Spleen (tissue), 11 donors: ENCODE data around the gene TNFRSF1B. TPM values are rescaled to one million over a fixed set of nuclear protein-coding genes. Genes with fewer than 3 reads are reported as not detected.
A peak's percentile ranks its signal among the peaks of the same experiment; 100 is the strongest.

Source experiments
- DNase-seq: peaks from one replicate; pipeline ENCODE4 v3.0.0-alpha.2; 2020
- H3K27ac ChIP-seq, 8 donors: fragments of 200-600 bp; sonication (generic) in 7 of 8; 1 replicate in 4 of 8; 2 replicates in 4 of 8; pipeline versions ENCODE4 v1.5.0 to v1.8.0; 2016 to 2021; ENCODE audit warnings: inconsistent platforms in 4 of 8, mild to moderate bottlenecking in 4 of 8, moderate library complexity in 1 of 8
- H3K27me3 ChIP-seq, 7 donors: fragments of 200-600 bp; sonication (generic) in 6 of 7; replicated peaks in 1 of 7; 1 replicate in 4 of 7; 2 replicates in 3 of 7; pipeline versions ENCODE4 v1.5.0 to v1.8.0; 2016 to 2021; ENCODE audit warnings: inconsistent platforms in 3 of 7, mild to moderate bottlenecking in 1 of 7
- H3K36me3 ChIP-seq, 6 donors: fragments of 200-600 bp; sonication (generic) in 5 of 6; 1 replicate in 4 of 6; 2 replicates in 2 of 6; pipeline versions ENCODE4 v1.5.0 to v1.8.0; 2016 to 2021; ENCODE audit warnings: inconsistent platforms in 2 of 6
- H3K4me1 ChIP-seq, 6 donors: fragments of 200-600 bp; sonication (generic) in 5 of 6; 1 replicate in 3 of 6; 2 replicates in 3 of 6; pipeline versions ENCODE4 v1.5.0 to v1.8.0; 2016 to 2021; ENCODE audit warnings: inconsistent platforms in 3 of 6
- H3K4me3 ChIP-seq, 8 donors: fragments of 200-600 bp; sonication (generic) in 7 of 8; 1 replicate in 4 of 8; 2 replicates in 4 of 8; pipeline versions ENCODE4 v1.5.0 to v1.8.0; 2016 to 2021; ENCODE audit warnings: inconsistent platforms in 4 of 8, mild to moderate bottlenecking in 4 of 8, moderate library complexity in 2 of 8
- H3K9me3 ChIP-seq, 8 donors: fragments of 200-600 bp; sonication (generic) in 7 of 8; 1 replicate in 4 of 8; 2 replicates in 4 of 8; pipeline versions ENCODE4 v1.5.0 to v1.8.0; 2016 to 2021; ENCODE audit warnings: inconsistent platforms in 4 of 8
- POLR2A ChIP-seq, 3 donors: fragments of 450-650 bp; IDR thresholded peaks; one replicate each; pipeline ENCODE4 v1.5.1; 2017; ENCODE audit warnings: antibody characterized with exemption in 3 of 3, mild to moderate bottlenecking in 1 of 3
- POLR2AphosphoS5 ChIP-seq, 3 donors: sonication (generic); formaldehyde crosslinking; IDR thresholded peaks; one replicate each; pipeline ENCODE4 v1.5.1; 2017; ENCODE audit warnings: antibody characterized with exemption in 3 of 3
- WGBS, 5 donors: extraction: QIAGEN DNeasy Blood & Tissue Kit in 3 of 5; methylation state at CpG; one replicate each; pipeline versions ENCODE4 v1.1.5 to v1.1.7; 2013 to 2018; 5-methylcytosine and 5-hydroxymethylcytosine counted together
- intact Hi-C: fragments of 100-400 bp; cut with DNase I; formaldehyde crosslinking; loops from one replicate; pipeline ENCODE4 v1.15.0; 2023; ENCODE audit warnings: low total_unique reads
- polyA plus RNA-seq, 3 donors: library from polyadenylated mRNA; stranded (reverse); fragments of 200-250 nt; gene quantifications; one replicate each; pipeline ENCODE4 v1.2.1, GENCODE V29; 2013
- total RNA-seq, 7 donors: library from RNA; depleted of rRNA in 3 of 7; stranded (reverse); fragments of >200 nt in 3 of 7; fragmentation: NEBNext Ultra II Directional in 4 of 7; extraction: Animal tissue kit (Norgen Biotek cat#: 25700) in 4 of 7; gene quantifications; one replicate each; pipeline versions ENCODE4 v1.1.0 to v1.2.1, GENCODE V29; 2016 to 2021
- TF ChIP-seq, protein P1 (sequence below), 11 experiments: fragments of 200-600 bp in 7 of 11; fragments of 450-650 bp in 4 of 11; sonication (generic) in 4 of 11; IDR thresholded peaks in 8 of 11; conservative IDR thresholded peaks in 3 of 11; 1 replicate in 7 of 11; 2 replicates in 4 of 11; pipeline versions ENCODE4 v1.4.0 to v1.8.0; 2016 to 2021; ENCODE audit warnings: antibody characterized with exemption in 11 of 11, inconsistent platforms in 4 of 11, mild to moderate bottlenecking in 1 of 11
- donor health status: healthy with polysubstance abuse.
- donor health status: DM: no; HTN: no; CAD: no; lungs with moderate emphysema.
- donor health status: DM: no; HTN: no; CAD: no.
- donor health status: Bipolar disorder and iron deficiency.
- donor health status: healthy.
- donor health status: DM: no; HTN: no; CAD: no.
- donor health status: DM: yes; HTN: yes; CAD: no.

TNFRSF1B gene
- total and polyA plus RNA-seq, 10 donors: 28.5 to 233 (median 167) TPM

DNA sequence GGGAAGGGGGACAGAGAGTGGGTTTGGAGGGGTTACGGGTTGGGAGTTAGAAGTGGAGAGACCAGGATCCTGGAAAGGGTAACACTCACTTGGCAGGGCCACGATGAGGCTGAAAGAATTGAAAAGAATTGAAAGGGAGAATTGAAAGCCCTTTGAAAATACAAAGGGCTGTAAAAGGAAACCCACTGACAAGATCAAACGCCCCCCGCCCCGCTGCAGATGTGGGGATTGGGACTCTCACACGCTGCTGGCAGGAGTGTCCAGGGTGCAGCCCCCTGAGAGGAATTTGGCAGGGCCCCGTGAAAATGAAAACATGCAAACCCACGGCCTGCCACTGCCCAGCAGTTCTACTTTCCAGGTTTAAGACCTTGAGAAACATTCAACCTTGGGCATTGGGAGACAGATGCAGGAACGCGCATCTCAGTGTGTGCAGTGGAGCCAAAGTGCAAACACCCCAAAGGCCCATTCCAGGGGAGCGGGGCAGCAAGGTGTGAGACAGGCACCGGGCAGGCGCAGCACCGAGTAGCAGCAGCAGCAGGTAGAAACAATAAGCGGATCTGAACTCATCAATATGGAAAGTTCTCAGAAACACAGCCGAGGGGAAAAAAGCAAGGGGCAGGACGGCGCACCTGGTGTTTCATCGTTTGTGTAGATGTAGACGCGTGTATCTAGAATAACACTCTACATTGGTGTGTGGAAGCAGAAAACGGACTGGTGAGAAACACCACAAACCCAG is 8.3 kb upstream of the TNFRSF1B start:
- intact Hi-C loops: no loop called here
- 59 to 65% (median 63%) methylated on average over 21 to 22 of the region's 22 CpGs for WGBS, 5 donors
- H3K4me1 ChIP-seq: peaks cover 52 to 100% (median 82%) of the 10 kb centered on the region in 6 donors
- H3K4me3 ChIP-seq: peak overlapping the region in 1 of 8 donors; percentile 49
- no peaks in the 10 kb centered on the region for H3K9me3 ChIP-seq
- H3K27me3 ChIP-seq: no peaks in the 10 kb centered on the region
- DNase-seq: peak; percentile 79
- peak overlapping the region in 7 of 8 donors; percentile 62 to 99 (median 84) for H3K27ac ChIP-seq
- H3K36me3 ChIP-seq: no peaks in the 10 kb centered on the region
- no peak for TF ChIP-seq POLR2A (IDR thresholded peaks at IDR 0.05)
- TF ChIP-seq, protein P1, sequence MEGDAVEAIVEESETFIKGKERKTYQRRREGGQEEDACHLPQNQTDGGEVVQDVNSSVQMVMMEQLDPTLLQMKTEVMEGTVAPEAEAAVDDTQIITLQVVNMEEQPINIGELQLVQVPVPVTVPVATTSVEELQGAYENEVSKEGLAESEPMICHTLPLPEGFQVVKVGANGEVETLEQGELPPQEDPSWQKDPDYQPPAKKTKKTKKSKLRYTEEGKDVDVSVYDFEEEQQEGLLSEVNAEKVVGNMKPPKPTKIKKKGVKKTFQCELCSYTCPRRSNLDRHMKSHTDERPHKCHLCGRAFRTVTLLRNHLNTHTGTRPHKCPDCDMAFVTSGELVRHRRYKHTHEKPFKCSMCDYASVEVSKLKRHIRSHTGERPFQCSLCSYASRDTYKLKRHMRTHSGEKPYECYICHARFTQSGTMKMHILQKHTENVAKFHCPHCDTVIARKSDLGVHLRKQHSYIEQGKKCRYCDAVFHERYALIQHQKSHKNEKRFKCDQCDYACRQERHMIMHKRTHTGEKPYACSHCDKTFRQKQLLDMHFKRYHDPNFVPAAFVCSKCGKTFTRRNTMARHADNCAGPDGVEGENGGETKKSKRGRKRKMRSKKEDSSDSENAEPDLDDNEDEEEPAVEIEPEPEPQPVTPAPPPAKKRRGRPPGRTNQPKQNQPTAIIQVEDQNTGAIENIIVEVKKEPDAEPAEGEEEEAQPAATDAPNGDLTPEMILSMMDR (IDR thresholded peaks at IDR 0.05 in 8 of 11, conservative IDR thresholded peaks at IDR 0.05 in 3 of 11): no peak
- TF ChIP-seq POLR2AphosphoS5 (IDR thresholded peaks at IDR 0.05): no peak

DNA sequence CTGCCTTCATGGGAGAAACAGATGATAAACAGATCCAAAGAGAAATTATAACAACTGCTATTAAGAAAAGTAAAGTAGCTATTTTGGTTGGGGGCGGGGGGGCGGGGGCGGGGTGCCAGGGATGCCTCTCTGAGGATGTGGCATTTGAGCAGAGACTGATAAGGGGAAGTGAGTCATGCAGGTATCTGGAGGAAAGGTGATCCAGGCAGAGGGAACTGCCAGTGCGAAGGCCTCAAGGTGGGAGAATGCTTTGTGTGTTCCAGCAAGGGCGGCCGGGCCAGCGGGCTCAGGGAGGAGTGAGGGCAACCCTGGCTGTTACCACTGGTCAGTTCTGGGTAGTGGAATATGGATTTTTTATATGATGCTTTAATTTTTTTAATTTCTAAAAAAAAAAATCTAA is 7.0 kb upstream of the TNFRSF1B start:
- no peaks in the 10 kb centered on the region for H3K36me3 ChIP-seq
- WGBS, 5 donors: 75 to 82% (median 79%) methylated on average over 7 of the region's 7 CpGs
- DNase-seq: peak; percentile 80
- peak overlapping the region in 5 of 8 donors; percentile 89 to 99 (median 93) for H3K27ac ChIP-seq
- intact Hi-C loops: no loop called here
- no peaks in the 10 kb centered on the region for H3K27me3 ChIP-seq
- peaks cover 46 to 100% (median 82%) of the 10 kb centered on the region in 6 donors for H3K4me1 ChIP-seq
- TF ChIP-seq, protein P1 (IDR thresholded peaks at IDR 0.05 in 8 of 11, conservative IDR thresholded peaks at IDR 0.05 in 3 of 11): no peak
- TF ChIP-seq POLR2AphosphoS5 (IDR thresholded peaks at IDR 0.05): no peak
- no peak for TF ChIP-seq POLR2A (IDR thresholded peaks at IDR 0.05)
- no peak overlapping the region for H3K4me3 ChIP-seq
- no peaks in the 10 kb centered on the region for H3K9me3 ChIP-seq

DNA sequence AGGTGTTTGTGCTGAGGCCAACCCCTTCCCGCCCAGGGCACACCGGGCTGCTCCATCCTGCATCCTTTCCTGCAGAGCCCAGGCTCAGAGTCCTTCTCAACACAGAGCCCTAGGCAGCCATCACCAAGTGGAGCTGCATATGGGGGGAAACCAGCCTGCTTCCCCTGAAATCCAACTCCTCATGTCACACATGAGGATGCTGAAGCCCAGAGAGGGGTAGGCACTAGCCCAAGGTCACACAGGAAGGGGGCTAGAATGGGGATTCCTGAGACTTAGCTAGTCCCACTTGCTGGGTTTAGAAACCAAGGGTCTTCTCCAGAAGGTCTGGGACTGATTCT is 5.5 kb upstream of the TNFRSF1B start:
- no peaks in the 10 kb centered on the region for H3K36me3 ChIP-seq
- H3K4me3 ChIP-seq: peak overlapping the region in 2 of 8 donors; percentile 6 to 57
- intact Hi-C loops: no loop called here
- H3K27me3 ChIP-seq: no peaks in the 10 kb centered on the region
- 65 to 78% (median 70%) methylated on average over 2 of the region's 2 CpGs for WGBS, 5 donors
- peaks cover 46 to 100% (median 92%) of the 10 kb centered on the region in 6 donors for H3K4me1 ChIP-seq
- H3K27ac ChIP-seq: peak overlapping the region; percentile 71 to 99 (median 92)
- no peak for DNase-seq
- no peaks in the 10 kb centered on the region for H3K9me3 ChIP-seq
- no peak for TF ChIP-seq POLR2AphosphoS5 (IDR thresholded peaks at IDR 0.05)
- TF ChIP-seq, protein P1 (IDR thresholded peaks at IDR 0.05 in 8 of 11, conservative IDR thresholded peaks at IDR 0.05 in 3 of 11): no peak
- no peak for TF ChIP-seq POLR2A (IDR thresholded peaks at IDR 0.05)

DNA sequence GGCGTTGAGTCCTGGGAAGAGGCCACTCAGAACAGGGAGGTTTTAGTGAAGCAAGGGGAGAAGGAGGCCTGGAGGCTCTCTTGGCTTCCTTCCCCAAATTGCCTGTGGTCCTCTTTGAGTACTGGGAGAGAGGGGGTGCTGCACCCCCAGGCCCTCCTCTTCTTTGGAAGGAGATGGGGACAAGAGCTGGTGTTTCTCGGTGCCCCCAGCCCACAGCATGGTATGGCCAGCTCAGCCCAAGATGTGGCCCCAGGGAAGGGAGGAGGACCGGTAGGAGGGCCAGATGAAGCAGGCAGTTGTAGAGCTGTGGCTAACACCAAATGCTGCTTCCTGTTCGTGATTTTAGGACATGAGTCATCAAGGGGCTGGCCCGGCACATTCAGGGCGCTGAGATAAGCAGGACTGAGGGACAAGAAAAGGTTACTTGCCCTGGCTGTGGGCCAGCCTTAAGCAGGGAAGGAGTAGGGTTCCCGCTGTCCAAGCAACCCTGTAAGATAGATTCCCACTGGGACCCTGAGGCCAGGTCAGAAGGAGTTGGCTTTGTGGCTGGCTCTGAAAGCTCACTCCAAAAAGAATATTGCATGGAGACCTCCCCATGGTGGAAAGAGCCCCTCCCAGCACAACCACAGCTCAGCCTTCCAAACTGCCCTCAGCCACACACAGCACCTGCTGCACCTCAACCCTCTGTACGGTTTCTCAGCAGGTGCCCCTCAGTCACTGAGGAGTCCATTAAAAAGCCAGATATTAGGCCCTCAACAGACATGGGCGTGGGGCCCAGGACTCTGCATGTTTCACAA is 4.9 kb upstream of the TNFRSF1B start:
- peak; percentile 95 for DNase-seq
- TF ChIP-seq POLR2AphosphoS5 (IDR thresholded peaks at IDR 0.05): peak; percentile 66 to 98 (median 85)
- TF ChIP-seq POLR2A (IDR thresholded peaks at IDR 0.05): peak in 1 of 3 donors; percentile 26
- TF ChIP-seq, protein P1 (IDR thresholded peaks at IDR 0.05 in 8 of 11, conservative IDR thresholded peaks at IDR 0.05 in 3 of 11): peak in 2 of 11 experiments; percentile 16 to 21
- Histone ChIP-seq H3K9me3 (no peaks in the 10 kb centered on the region), H3K27me3 (no peaks in the 10 kb centered on the region), H3K27ac (peak overlapping the region; percentile 72 to 99 (median 92)), H3K36me3 (no peaks in the 10 kb centered on the region), H3K4me3 (peak overlapping the region in 2 of 8 donors; percentile 6 to 57), H3K4me1 (peaks cover 46 to 100% (median 93%) of the 10 kb centered on the region in 6 donors)
- intact Hi-C loops: no loop called here
- 8 to 14% (median 10%) methylated on average over 9 of the region's 9 CpGs for whole genome bisulfite sequencing, 5 donors
